Measurements from ENCODE around the gene DENND1A. TPM values are rescaled to one million over a fixed set of nuclear protein-coding genes. Genes with fewer than 3 reads are reported as not detected.
A peak's percentile ranks its signal among the peaks of the same experiment; 100 is the strongest.

DENND1A gene
- total and polyA plus RNA-seq, 12 donors = 7.3 to 36.7 (median 19.6) TPM

GRCh38 chr9:123472862-123473614 lies 456.9 kb downstream of the DENND1A start:
- peak in 3 of 7 donors; percentile 25 to 88 (median 26) for DNase-seq
- Histone ChIP-seq H3K4me1 (replicated peaks in 1 of 2) (no peaks in the 10 kb centered on the region), H3K27ac (peak overlapping the region in 1 of 5 donors; percentile 17), H3K9me3 (replicated peaks in 1 of 3) (no peaks in the 10 kb centered on the region), H3K27me3 (no peaks in the 10 kb centered on the region), H3K4me3 (no peak overlapping the region), H3K36me3 (replicated peaks in 1 of 2) (no peaks in the 10 kb centered on the region)
- TF ChIP-seq CTCF (IDR thresholded peaks at IDR 0.05) (no peak), POLR2A (IDR thresholded peaks at IDR 0.05) (no peak)
- intact Hi-C loops (cut with DNase I) = no loop called here
- WGBS, 4 donors = 77 to 90% (median 85%) methylated on average over 13 to 14 of the region's 14 CpGs

DNA sequence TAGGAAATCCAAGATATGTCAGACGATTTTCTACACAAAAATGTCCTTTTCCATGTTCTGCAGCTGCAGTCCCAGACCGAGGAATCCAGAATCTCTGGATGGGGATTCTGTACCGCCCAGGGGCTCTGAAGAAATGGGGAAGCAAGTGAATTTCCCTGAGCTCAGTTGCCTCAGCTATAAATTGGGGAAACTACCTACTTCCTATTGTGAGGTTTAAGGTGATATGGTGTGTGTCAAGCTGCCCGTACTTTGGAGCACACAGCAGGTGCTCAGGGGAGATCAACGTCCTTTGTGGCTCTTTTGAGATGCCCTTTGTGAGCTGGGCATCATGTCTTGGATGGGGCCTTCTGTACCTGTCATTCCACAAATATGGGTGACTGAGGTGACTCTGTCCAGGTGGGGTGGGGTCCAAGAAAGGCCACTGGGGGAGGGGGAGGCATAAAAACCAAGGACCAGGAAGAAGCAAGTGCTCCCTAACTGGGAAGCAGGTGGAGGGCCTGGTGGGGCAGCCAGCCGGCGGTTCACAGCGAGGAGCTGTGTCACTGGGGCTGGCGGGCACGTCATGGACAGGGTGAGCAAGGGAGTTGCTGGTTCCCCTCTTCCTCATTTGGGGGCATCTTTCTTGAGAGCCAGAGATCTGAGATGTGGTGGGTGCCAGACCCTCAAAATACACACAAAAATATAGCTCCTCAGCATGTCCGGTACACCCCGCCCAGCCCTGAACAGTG lies 457.9 kb downstream of the DENND1A start:
- Histone ChIP-seq H3K36me3 (replicated peaks in 1 of 2) (no peaks in the 10 kb centered on the region), H3K27me3 (no peaks in the 10 kb centered on the region), H3K4me1 (replicated peaks in 1 of 2) (no peaks in the 10 kb centered on the region), H3K9me3 (replicated peaks in 1 of 3) (no peaks in the 10 kb centered on the region), H3K4me3 (no peak overlapping the region), H3K27ac (no peak overlapping the region)
- no peak for TF ChIP-seq CTCF (IDR thresholded peaks at IDR 0.05)
- TF ChIP-seq POLR2A (IDR thresholded peaks at IDR 0.05) = no peak
- no peak for DNase-seq
- 89 to 94% (median 91%) methylated on average over 12 of the region's 12 CpGs for WGBS, 4 donors
- intact Hi-C loops (cut with DNase I) = no loop called here

- H3K27me3 ChIP-seq = no peaks in the 10 kb centered on the region
- no peak for TF ChIP-seq CTCF (IDR thresholded peaks at IDR 0.05)
- TF ChIP-seq POLR2A (IDR thresholded peaks at IDR 0.05) = no peak
- H3K9me3 ChIP-seq (replicated peaks in 1 of 3) = no peaks in the 10 kb centered on the region
- H3K36me3 ChIP-seq (replicated peaks in 1 of 2) = no peaks in the 10 kb centered on the region
- intact Hi-C loops (cut with DNase I) = no loop called here
- 91 to 95% (median 95%) methylated on average over 18 to 21 of the region's 21 CpGs for WGBS, 4 donors
- no peak overlapping the region for H3K4me3 ChIP-seq
- no peak overlapping the region for H3K27ac ChIP-seq
- DNase-seq = no peak
- H3K4me1 ChIP-seq (replicated peaks in 1 of 2) = no peaks in the 10 kb centered on the region
These were observed 458.7 kb downstream of the DENND1A start for GRCh38 chr9:123470991-123471770.

All from adrenal gland (tissue), 12 donors.